ENCODE results near the gene RAX2. TPM values are rescaled to one million over a fixed set of nuclear protein-coding genes. Genes with fewer than 3 reads are reported as not detected.

The RAX2 gene
- total and polyA plus RNA-seq, 10 of the 15 experiments (the other 5 are each of a cell fraction or from before 2014, with no cell fraction given), result not detected

DNA sequence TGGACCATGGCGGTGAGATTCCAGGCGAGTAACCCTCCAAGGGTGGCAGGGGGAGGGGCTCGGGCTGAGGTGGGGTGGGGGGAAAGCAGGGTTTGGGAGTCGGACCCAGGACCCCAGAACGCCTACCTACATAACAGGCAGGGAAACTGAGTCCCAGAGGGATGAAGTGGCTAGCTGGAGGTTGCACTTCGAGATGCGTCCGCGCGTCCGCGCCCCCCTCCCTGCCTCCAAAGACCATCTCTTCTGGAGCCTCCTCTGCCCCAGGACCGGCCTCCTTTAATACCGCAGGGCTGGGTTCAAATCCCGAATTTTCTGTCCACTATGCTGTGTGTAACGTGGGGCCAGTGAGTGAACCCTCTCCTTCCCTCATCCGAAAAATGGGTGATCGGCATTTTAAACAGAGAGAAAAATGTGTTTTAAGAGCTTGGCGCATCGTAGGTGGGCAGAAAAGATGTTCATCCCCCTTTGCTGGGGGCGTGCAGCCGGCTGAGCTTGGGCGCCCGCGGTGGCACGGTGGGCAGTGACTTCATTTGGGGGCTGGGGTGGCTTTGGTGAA lies 50.1 kb downstream of the RAX2 start:
- intact Hi-C loops (cut with micrococcal nuclease; ENCODE audit: unreplicated experiment) (no loop called here), in situ Hi-C loops (cut with MboI) (no loop called here)
- Histone ChIP-seq H4K20me1 (ENCODE audit: control insufficient read depth, insufficient read depth) (no peaks in the 10 kb centered on the region), H3K27me3 (replicated peaks in 1 of 2; ENCODE audit: control insufficient read depth in 2 of 2, insufficient read depth in 2 of 2, low read length in 1 of 2) (peaks cover 1 to 3% of the 10 kb centered on the region in 2 experiments; a peak in 1 of 4 replicates), H3K79me2 (ENCODE audit: control insufficient read depth, insufficient read depth, low read length) (no peaks in the 10 kb centered on the region), H3K9me3 (replicated peaks; ENCODE audit: control insufficient read depth, insufficient read depth, low read length) (no peaks in the 10 kb centered on the region), H3K36me3 (ENCODE audit: control insufficient read depth in 2 of 2, insufficient read depth in 2 of 2, low read length in 1 of 2) (no peaks in the 10 kb centered on the region), H3K27ac (ENCODE audit: control insufficient read depth, insufficient read depth) (no peak overlapping the region), H3K4me1 (ENCODE audit: control insufficient read depth, insufficient read depth, low read length) (no peaks in the 10 kb centered on the region), H3K9ac (ENCODE audit: control insufficient read depth, insufficient read depth, low read length) (no peak overlapping the region), H3K4me2 (ENCODE audit: control insufficient read depth, insufficient read depth) (peak overlapping the region; percentile 33; the same call in 1 of the 2 replicates), H3K4me3 (no peak overlapping the region), H2AFZ (ENCODE audit: control insufficient read depth, low read depth, low read length) (no peak overlapping the region)
- FAIRE-seq (no peak), DNase-seq (ENCODE audit: low read depth, low spot score) (no peak), ATAC-seq (no peak)
- no TSS peak for BruUV-seq (replicated peaks)
- WGBS (ENCODE audit: insufficient coverage, insufficient replicate concordance, low lambda C conversion rate, missing lambda C conversion rate), result 35% methylated on average over 24 of the region's 26 CpGs
- ChIA-PET RAD21 (ENCODE audit: unreplicated experiment) (no interaction called here), CTCF (interaction anchor here (0.6 kb wide), 1 partner anchor 16 kb away, joined by 3 read pairs; no protein-coding TSS in a partner anchor), SMC1A (ENCODE audit: uncharacterized antibody, unreplicated experiment) (no interaction called here), POLR2A (no interaction called here)
- TF ChIP-seq ZNF384 (IDR thresholded peaks at IDR 0.05; ENCODE audit: borderline replicate concordance, low read depth, low read length), result no peak
- no peak for TF ChIP-seq ZNF622 (IDR thresholded peaks at IDR 0.05)
- TF ChIP-seq, protein P1, sequence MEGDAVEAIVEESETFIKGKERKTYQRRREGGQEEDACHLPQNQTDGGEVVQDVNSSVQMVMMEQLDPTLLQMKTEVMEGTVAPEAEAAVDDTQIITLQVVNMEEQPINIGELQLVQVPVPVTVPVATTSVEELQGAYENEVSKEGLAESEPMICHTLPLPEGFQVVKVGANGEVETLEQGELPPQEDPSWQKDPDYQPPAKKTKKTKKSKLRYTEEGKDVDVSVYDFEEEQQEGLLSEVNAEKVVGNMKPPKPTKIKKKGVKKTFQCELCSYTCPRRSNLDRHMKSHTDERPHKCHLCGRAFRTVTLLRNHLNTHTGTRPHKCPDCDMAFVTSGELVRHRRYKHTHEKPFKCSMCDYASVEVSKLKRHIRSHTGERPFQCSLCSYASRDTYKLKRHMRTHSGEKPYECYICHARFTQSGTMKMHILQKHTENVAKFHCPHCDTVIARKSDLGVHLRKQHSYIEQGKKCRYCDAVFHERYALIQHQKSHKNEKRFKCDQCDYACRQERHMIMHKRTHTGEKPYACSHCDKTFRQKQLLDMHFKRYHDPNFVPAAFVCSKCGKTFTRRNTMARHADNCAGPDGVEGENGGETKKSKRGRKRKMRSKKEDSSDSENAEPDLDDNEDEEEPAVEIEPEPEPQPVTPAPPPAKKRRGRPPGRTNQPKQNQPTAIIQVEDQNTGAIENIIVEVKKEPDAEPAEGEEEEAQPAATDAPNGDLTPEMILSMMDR (IDR thresholded peaks at IDR 0.05 in 2 of 3, conservative IDR thresholded peaks at IDR 0.05 in 1 of 3; ENCODE audit: control insufficient read depth in 2 of 3, extremely low read depth in 1 of 3, insufficient read depth in 1 of 3, low read depth in 3 of 3, low read length in 3 of 3), result no peak
- no peak for TF ChIP-seq ZNF24 (IDR thresholded peaks at IDR 0.05)
- TF ChIP-seq, protein P2, sequence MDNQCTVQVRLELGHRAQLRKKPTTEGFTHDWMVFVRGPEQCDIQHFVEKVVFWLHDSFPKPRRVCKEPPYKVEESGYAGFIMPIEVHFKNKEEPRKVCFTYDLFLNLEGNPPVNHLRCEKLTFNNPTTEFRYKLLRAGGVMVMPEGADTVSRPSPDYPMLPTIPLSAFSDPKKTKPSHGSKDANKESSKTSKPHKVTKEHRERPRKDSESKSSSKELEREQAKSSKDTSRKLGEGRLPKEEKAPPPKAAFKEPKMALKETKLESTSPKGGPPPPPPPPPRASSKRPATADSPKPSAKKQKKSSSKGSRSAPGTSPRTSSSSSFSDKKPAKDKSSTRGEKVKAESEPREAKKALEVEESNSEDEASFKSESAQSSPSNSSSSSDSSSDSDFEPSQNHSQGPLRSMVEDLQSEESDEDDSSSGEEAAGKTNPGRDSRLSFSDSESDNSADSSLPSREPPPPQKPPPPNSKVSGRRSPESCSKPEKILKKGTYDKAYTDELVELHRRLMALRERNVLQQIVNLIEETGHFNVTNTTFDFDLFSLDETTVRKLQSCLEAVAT (IDR thresholded peaks at IDR 0.05), result no peak
- TF ChIP-seq RFX5 (IDR thresholded peaks at IDR 0.05; ENCODE audit: low read depth, low read length), result no peak
- no peak for TF ChIP-seq GATAD2B (conservative IDR thresholded peaks at IDR 0.05; ENCODE audit: low read depth)
- no peak for TF ChIP-seq NR2F1 (conservative IDR thresholded peaks at IDR 0.05)
- TF ChIP-seq, protein P3, sequence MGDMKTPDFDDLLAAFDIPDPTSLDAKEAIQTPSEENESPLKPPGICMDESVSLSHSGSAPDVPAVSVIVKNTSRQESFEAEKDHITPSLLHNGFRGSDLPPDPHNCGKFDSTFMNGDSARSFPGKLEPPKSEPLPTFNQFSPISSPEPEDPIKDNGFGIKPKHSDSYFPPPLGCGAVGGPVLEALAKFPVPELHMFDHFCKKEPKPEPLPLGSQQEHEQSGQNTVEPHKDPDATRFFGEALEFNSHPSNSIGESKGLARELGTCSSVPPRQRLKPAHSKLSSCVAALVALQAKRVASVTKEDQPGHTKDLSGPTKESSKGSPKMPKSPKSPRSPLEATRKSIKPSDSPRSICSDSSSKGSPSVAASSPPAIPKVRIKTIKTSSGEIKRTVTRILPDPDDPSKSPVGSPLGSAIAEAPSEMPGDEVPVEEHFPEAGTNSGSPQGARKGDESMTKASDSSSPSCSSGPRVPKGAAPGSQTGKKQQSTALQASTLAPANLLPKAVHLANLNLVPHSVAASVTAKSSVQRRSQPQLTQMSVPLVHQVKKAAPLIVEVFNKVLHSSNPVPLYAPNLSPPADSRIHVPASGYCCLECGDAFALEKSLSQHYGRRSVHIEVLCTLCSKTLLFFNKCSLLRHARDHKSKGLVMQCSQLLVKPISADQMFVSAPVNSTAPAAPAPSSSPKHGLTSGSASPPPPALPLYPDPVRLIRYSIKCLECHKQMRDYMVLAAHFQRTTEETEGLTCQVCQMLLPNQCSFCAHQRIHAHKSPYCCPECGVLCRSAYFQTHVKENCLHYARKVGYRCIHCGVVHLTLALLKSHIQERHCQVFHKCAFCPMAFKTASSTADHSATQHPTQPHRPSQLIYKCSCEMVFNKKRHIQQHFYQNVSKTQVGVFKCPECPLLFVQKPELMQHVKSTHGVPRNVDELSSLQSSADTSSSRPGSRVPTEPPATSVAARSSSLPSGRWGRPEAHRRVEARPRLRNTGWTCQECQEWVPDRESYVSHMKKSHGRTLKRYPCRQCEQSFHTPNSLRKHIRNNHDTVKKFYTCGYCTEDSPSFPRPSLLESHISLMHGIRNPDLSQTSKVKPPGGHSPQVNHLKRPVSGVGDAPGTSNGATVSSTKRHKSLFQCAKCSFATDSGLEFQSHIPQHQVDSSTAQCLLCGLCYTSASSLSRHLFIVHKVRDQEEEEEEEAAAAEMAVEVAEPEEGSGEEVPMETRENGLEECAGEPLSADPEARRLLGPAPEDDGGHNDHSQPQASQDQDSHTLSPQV (IDR thresholded peaks at IDR 0.05), result no peak
- TF ChIP-seq SMAD5 (IDR thresholded peaks at IDR 0.05; ENCODE audit: low read depth), result no peak
- TF ChIP-seq, protein P4, sequence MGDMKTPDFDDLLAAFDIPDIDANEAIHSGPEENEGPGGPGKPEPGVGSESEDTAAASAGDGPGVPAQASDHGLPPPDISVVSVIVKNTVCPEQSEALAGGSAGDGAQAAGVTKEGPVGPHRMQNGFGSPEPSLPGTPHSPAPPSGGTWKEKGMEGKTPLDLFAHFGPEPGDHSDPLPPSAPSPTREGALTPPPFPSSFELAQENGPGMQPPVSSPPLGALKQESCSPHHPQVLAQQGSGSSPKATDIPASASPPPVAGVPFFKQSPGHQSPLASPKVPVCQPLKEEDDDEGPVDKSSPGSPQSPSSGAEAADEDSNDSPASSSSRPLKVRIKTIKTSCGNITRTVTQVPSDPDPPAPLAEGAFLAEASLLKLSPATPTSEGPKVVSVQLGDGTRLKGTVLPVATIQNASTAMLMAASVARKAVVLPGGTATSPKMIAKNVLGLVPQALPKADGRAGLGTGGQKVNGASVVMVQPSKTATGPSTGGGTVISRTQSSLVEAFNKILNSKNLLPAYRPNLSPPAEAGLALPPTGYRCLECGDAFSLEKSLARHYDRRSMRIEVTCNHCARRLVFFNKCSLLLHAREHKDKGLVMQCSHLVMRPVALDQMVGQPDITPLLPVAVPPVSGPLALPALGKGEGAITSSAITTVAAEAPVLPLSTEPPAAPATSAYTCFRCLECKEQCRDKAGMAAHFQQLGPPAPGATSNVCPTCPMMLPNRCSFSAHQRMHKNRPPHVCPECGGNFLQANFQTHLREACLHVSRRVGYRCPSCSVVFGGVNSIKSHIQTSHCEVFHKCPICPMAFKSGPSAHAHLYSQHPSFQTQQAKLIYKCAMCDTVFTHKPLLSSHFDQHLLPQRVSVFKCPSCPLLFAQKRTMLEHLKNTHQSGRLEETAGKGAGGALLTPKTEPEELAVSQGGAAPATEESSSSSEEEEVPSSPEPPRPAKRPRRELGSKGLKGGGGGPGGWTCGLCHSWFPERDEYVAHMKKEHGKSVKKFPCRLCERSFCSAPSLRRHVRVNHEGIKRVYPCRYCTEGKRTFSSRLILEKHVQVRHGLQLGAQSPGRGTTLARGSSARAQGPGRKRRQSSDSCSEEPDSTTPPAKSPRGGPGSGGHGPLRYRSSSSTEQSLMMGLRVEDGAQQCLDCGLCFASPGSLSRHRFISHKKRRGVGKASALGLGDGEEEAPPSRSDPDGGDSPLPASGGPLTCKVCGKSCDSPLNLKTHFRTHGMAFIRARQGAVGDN (IDR thresholded peaks at IDR 0.05), result no peak
